Skeletal muscle satellite cell (primary cell): ENCODE measurements around the gene TMPRSS9. TPM values are rescaled to one million over a fixed set of nuclear protein-coding genes. Genes with fewer than 3 reads are reported as not detected.
A peak's percentile ranks its signal among the peaks of the same experiment; 100 is the strongest.

Source experiments
- H3K27me3 ChIP-seq: 2 replicates; pipeline ENCODE4 v1.7.0; 2013; ENCODE audit warnings: low read length; ENCODE audit not compliant: control insufficient read depth, insufficient read depth
- H3K36me3 ChIP-seq: 2 replicates; pipeline ENCODE4 v1.7.0; 2013; ENCODE audit warnings: mild to moderate bottlenecking, control low read depth, low read length; ENCODE audit not compliant: insufficient read depth
- H3K4me1 ChIP-seq: 2 replicates; pipeline ENCODE4 v1.7.0; 2013; ENCODE audit warnings: low read length; ENCODE audit not compliant: control insufficient read depth, insufficient read depth
- H3K4me2 ChIP-seq: 2 replicates; pipeline ENCODE4 v1.7.0; 2013; ENCODE audit warnings: mild to moderate bottlenecking, low read length
- H3K4me3 ChIP-seq: 2 replicates; pipeline ENCODE4 v1.7.0; 2013; ENCODE audit warnings: low read length
- H3K9ac ChIP-seq: 2 replicates; pipeline ENCODE4 v1.7.0; 2013; ENCODE audit warnings: mild to moderate bottlenecking, low read depth, low read length, moderate library complexity
- H3K9me3 ChIP-seq: replicated peaks from 2 replicates; pipeline ENCODE4 v1.7.0; 2013; ENCODE audit warnings: mild to moderate bottlenecking, control low read depth, low read length
- total RNA-seq: library from RNA; depleted of rRNA; stranded (reverse); fragments of >200 nt; gene quantifications from 2 replicates; pipeline ENCODE4 v1.2.3, GENCODE V29; 2012; rRNA removed

The TMPRSS9 gene
- total RNA-seq = 0.22 TPM in 1 of 2 replicates, not detected in the other

DNA sequence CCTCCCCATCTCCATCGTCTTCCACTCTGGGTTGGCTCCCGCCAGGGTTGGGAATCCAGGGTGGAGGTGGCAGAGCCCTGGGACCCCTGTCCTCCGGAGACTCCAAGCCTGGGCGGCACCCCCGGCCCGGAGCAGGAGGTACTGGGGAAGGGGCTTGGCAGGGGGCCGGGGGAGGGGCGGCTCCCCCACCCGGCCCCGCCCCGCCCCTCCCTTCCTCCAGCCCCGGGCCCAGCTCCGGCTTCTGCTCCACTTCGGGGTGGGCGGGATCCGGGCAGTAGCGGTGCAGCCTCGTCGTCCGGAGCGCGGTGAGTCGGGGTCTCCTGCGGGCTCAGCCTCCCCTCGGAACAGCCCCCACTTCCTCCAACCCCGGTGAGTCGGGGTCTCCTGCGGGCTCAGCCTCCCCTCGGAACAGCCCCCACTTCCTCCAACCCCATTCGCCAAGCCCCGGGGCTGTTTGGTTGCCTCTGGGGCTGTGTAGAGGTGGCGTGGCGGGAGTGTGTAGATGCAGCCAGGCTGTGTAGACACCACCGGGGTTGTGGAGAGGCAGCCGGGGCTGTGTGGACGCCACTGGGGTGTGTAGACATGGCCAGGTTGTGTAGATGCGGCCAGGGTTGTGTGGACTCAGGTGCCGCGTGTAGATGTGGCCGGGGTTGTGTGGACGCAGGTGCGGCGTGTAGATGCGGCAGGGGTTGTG is at the start of gene TMPRSS9:
Gene TMPRSS9, plus strand, starts transcription at position 274 of the 694 bp plus-strand sequence. CDS start 29,521 bp downstream, outside the sequence.
- Histone ChIP-seq H3K4me2 (no peak within 1 kb of the TSS), H3K9me3 (no peaks in the 10 kb centered on the region), H3K4me1 (no peaks in the 10 kb centered on the region), H3K4me3 (no peak within 1 kb of the TSS), H3K27me3 (peaks cover 42% of the 10 kb centered on the region), H3K9ac (no peak within 1 kb of the TSS), H3K36me3 (no peaks in the 10 kb centered on the region)

DNA sequence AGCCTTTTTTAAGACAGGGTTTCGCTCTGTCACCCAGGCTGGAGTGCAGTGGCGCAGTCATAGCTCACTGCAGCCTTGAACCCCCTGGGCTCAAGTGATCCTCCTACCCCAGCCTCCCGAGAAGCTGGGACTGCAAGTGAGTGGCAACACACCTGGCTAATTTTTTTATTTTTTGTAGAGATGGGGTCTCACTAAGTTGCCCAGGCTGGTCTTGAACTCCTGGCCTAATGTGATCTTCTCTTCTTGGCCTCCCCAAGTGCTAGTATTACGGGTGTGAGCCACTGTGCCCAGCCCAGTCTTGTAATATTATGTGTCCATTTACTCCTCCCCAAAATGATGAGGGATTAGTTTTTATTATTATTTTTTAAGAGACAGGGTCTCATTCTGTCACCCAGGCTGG is 49.0 kb upstream of the TMPRSS9 start:
- Histone ChIP-seq H3K36me3 (no peaks in the 10 kb centered on the region), H3K4me3 (no peak overlapping the region), H3K27me3 (peaks cover 39% of the 10 kb centered on the region), H3K9me3 (no peaks in the 10 kb centered on the region), H3K4me2 (no peak overlapping the region), H3K9ac (no peak overlapping the region), H3K4me1 (peaks cover 6% of the 10 kb centered on the region)

DNA sequence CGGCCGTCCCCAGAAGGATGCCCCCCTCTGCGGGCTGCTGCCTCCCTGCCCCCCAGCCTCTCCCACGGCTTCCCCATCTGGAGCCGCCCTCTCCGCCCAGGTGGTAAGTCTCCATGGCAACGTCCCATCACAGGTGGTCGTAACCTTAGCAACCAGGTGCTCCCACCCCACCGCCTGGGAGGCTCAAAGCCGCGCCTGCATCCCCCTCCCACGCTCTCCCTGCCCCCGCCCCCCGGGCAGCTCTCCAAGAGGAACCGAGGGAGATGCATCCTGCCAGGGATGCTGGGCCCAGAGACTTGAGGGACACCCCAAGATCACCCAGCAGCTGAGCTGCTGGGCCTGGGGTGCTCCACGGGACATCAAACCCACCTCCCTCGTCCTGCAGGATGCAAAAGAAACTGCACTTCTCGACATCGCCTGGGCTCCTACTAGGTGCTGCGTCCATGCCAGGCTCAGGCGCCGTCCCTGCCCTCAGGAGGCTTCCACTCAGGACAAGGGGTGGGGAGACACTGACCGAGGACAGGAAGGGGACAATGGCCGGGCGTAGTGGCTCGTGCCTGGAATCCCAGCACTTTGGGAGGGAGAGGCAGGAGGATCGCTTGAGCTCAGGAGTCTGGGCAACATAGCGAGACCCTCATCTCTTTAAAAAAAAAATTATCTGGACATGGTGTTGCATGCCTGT is 47.1 kb upstream of the TMPRSS9 start:
- Histone ChIP-seq H3K36me3 (no peaks in the 10 kb centered on the region), H3K27me3 (peaks cover 24% of the 10 kb centered on the region), H3K4me1 (peaks cover 6% of the 10 kb centered on the region), H3K4me2 (no peak overlapping the region), H3K9ac (no peak overlapping the region), H3K4me3 (no peak overlapping the region), H3K9me3 (no peaks in the 10 kb centered on the region)

DNA sequence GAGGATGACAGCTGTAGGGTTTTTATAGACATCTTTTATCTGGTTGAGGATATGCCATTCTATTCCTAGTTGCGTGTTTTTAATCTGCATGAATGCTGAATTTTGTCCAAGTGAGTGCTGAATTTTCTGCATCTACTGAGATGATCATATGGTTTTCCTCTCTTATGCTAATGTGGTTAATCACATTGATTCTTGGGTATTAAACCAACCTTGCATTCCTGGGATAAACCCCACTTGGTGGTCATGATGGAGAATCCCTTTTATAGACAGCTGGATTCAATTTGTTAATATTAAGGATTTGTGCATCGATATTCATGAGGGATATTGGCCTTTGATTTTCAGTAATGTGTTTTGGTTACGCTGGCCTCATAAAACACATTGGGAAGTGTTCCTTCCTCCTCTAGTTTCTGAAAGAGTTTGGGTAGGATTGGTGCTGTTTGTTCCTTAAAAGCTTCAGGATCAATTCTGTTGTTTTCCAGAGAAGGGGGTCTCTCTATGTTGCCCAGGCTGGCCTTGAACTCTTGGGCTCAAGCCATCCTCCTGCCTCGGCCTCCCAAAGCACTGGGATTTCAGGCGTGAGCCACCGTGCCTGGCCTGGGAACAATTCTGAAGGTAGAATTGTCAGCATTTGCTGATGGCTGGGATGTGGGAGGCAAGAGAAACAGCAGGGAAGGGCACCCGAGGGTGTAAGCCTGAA is 44.8 kb upstream of the TMPRSS9 start:
- H3K27me3 ChIP-seq = peaks cover 14% of the 10 kb centered on the region
- no peak overlapping the region for H3K4me3 ChIP-seq
- H3K9me3 ChIP-seq = no peaks in the 10 kb centered on the region
- H3K9ac ChIP-seq = no peak overlapping the region
- no peaks in the 10 kb centered on the region for H3K36me3 ChIP-seq
- peak overlapping the region; percentile 58 for H3K4me2 ChIP-seq
- no peaks in the 10 kb centered on the region for H3K4me1 ChIP-seq

DNA sequence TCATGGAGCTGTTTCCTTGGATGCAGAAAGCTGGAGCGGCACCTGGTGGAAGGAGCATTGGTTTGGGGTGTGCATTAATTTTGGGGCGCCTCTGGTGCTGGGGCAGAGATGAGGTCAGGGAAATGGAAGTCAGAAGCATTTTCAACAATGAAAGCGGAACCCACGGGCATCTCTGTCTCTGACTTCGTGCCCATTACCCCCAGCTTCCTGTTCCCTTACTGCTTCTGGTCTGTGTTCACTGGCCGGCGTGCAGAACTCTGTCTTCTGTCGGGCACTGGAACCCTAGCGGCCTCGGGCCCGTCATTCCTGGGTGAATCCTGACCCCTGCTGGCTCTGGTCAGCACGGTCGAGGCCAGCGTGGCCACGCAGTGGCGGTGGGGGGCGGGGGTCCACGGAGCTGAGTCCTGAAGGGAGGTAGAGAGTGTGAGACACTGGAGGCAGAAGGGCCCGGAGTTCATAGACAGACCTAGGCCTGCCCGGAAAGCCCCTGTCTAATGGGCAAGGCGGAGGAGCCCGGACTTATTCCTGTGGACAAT is 44.2 kb upstream of the TMPRSS9 start:
- Histone ChIP-seq H3K9me3 (no peaks in the 10 kb centered on the region), H3K4me2 (peak overlapping the region; percentile 58), H3K27me3 (peaks cover 12% of the 10 kb centered on the region), H3K4me1 (no peaks in the 10 kb centered on the region), H3K36me3 (no peaks in the 10 kb centered on the region), H3K4me3 (no peak overlapping the region), H3K9ac (no peak overlapping the region)

DNA sequence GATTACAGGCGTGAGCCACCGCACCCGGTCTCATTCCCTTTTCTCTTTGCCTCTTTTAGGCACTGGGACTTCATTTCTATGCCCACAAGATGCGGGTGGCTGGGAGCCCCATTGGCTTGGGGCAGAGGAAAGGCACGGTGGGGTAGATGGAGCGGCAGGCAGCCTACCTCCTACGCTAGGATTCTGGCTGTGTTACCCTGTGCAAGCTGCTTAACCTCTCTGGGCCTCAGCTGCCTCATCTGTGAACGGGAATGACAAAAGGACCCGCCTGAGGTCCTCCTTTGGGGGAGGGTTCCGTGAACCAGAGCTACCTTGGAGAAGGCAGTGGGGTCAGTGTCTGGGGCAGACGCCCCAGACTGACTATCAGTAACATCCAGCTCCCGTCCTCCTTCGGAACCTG is 42.8 kb upstream of the TMPRSS9 start:
- Histone ChIP-seq H3K4me1 (no peaks in the 10 kb centered on the region), H3K9me3 (no peaks in the 10 kb centered on the region), H3K9ac (no peak overlapping the region), H3K4me3 (no peak overlapping the region), H3K4me2 (no peak overlapping the region), H3K36me3 (peaks cover 4% of the 10 kb centered on the region), H3K27me3 (peaks cover 10% of the 10 kb centered on the region)

DNA sequence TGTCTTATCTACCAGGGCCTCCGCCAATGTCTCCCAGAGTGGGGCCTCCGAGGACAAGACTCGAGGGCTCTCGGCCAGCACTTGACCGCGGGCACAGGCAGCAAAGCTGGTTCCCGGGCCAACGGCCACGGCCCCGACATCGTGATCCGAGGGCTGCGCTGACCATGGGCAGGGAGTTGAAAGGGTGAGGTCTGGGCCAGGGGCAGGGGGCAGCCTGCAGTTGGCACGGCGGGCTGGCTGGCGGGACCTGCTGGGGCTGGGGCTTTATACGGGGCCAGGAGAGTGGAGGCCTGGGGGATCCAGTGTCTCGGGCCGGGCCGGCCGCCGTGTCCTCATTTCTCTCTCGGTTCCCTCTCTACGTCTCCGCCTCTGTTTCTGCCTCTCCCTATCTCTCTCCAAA is 42.3 kb upstream of the TMPRSS9 start:
- peaks cover 6% of the 10 kb centered on the region for H3K27me3 ChIP-seq
- H3K36me3 ChIP-seq = peaks cover 8% of the 10 kb centered on the region
- no peaks in the 10 kb centered on the region for H3K9me3 ChIP-seq
- no peaks in the 10 kb centered on the region for H3K4me1 ChIP-seq
- H3K9ac ChIP-seq = no peak overlapping the region
- H3K4me3 ChIP-seq = no peak overlapping the region
- H3K4me2 ChIP-seq = no peak overlapping the region

DNA sequence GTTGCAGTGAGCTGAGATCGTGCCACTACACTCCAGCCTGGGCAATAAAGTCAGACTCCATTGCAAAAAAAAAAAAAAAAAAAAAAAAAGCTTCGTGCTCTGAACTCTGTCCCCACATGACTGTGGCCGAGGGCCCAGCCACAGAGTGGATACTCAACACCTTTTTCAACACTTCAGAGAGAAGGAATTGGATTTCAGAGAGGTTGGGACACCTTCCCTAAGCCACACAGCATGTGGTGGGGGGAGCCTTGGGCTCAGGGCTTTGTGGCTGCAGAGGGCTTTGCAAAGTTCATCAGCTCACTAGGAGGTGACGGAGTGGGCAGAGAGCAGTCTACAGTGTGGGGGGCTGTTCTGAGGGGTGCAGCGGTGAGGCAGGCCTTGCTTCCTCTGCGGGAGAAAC is 41.1 kb upstream of the TMPRSS9 start:
- no peak overlapping the region for H3K9ac ChIP-seq
- peaks cover 13% of the 10 kb centered on the region for H3K36me3 ChIP-seq
- no peaks in the 10 kb centered on the region for H3K27me3 ChIP-seq
- no peaks in the 10 kb centered on the region for H3K4me1 ChIP-seq
- H3K4me3 ChIP-seq = no peak overlapping the region
- H3K9me3 ChIP-seq = no peaks in the 10 kb centered on the region
- no peak overlapping the region for H3K4me2 ChIP-seq

DNA sequence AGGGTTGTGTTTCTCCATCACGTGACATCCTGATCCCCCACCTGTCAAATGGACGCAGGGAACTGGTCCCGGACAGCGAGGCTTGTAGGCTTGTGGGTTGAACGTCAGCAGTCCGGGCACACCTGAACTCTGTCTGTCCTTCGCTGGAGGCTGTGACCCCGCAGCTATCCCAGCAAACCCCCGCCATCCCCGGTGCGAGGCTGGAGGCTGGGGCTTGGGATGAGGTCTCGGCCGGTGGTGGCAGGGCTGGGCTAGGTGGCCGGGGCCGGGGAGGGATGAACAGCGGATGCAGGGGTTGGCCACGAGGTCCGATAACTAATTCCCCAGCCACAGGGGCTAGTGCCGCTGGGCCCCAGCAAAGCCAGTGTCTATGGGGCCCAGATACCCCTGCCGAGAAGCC is 40.5 kb upstream of the TMPRSS9 start:
- Histone ChIP-seq H3K9me3 (no peaks in the 10 kb centered on the region), H3K4me3 (no peak overlapping the region), H3K27me3 (no peaks in the 10 kb centered on the region), H3K36me3 (peaks cover 13% of the 10 kb centered on the region), H3K4me2 (no peak overlapping the region), H3K4me1 (no peaks in the 10 kb centered on the region), H3K9ac (no peak overlapping the region)

DNA sequence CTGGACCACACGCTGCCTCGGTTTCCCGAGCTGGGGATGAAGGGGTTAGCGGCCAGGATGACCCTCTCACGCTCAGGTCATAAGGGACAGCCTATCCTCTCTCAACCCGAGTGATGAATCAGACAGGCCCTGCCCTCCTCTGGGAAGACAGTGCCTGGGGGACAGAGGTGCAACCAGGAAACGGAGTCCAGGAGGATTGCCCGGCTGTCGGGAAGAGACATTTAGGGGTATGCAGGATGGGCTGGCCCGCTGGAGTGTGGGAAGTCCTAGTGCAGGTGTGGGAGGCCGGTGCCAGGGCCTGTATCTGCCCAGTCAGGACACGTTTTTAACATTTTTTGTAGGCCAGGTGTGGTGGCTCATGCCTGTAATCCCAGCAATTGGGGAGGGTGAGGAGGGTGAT is 40.0 kb upstream of the TMPRSS9 start:
- Histone ChIP-seq H3K36me3 (peaks cover 13% of the 10 kb centered on the region), H3K4me2 (no peak overlapping the region), H3K9me3 (no peaks in the 10 kb centered on the region), H3K4me3 (no peak overlapping the region), H3K4me1 (no peaks in the 10 kb centered on the region), H3K9ac (no peak overlapping the region), H3K27me3 (no peaks in the 10 kb centered on the region)

DNA sequence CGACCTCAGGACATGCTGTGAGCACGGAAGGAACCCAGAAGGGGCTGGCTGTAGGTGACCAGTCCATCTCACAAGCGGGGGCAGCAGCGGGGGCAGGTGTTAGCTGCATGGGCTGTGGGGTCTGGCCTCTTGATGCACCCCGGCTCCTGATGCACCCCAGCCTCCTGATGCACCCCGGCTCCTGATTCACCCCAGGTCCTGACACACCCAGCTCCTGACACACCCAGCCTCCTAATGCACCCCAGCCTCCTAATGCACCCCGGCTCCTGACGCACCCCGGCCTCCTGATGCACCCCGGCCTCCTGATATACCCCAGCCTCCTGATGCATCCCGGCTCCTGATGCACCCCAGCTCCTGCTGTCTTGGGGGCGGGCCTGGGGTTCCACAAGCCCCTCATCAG is 39.1 kb upstream of the TMPRSS9 start:
- Histone ChIP-seq H3K36me3 (peaks cover 18% of the 10 kb centered on the region), H3K4me2 (no peak overlapping the region), H3K27me3 (no peaks in the 10 kb centered on the region), H3K4me1 (no peaks in the 10 kb centered on the region), H3K9me3 (no peaks in the 10 kb centered on the region), H3K4me3 (no peak overlapping the region), H3K9ac (no peak overlapping the region)
